GM21447 (cell line): ENCODE results near the gene BPIFA3.
"Not testable (repeated sequence)": the region's sequence is repeated elsewhere in the genome, so short reads cannot be mapped to it uniquely, and the experiment has no call there.

Experiments
- ATAC-seq: cut with Tn5 transposase; IDR thresholded peaks from one replicate; pipeline ENCODE4 v1.9.1; 2021; ENCODE audit not compliant: unreplicated experiment

Gene BPIFA3

GRCh38 chr20:33217052-33217451 is at the start of gene BPIFA3:
Gene BPIFA3, plus strand, starts transcription at chr20:33217352. Its CDS starts 185 bp downstream, at chr20:33217537.
- no peak for ATAC-seq

- ATAC-seq, result no peak
Observed at GRCh38 chr20:33167859-33168258, 49.3 kb upstream of the BPIFA3 start, which contains the start of gene BPIFA2. Gene BPIFA2, plus strand, starts transcription at chr20:33168159. Its CDS starts 987 bp downstream, at chr20:33169146.

GRCh38 chr20:33169176-33169794 is 47.9 kb upstream of the BPIFA3 start:
- no peak for ATAC-seq

DNA sequence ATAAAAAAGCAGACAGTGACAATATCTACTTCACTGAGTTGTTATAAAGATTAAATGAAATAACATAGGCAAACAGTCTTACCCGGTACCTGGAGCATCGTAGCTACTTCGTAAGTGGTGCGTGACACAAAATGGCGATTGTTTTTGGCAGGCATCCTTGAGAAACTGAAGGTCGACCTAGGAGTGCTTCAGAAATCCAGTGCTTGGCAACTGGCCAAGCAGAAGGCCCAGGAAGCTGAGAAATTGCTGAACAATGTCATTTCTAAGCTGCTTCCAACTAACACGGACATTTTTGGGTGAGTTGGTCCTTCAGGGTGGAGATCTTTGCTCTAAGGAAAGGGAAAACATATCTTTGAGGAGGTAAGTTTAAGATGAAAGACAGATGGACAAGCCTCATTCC is 44.4 kb upstream of the BPIFA3 start:
- ATAC-seq, result no peak

DNA sequence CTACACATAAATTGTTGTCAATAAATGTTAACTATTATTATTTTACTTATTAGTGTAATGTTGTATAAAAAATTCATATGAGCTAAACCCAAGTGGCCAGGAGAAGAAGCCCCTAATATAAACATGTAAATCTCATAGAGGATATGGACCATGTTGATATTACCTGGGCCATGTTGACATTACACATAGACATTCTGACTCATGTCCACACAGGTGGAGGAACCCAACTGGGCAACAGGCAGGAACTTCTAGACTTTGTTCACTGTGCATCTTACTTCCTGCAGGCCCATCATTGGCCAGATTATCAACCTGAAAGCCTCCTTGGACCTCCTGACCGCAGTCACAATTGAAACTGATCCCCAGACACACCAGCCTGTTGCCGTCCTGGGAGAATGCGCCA is 42.0 kb upstream of the BPIFA3 start:
- ATAC-seq, result no peak

DNA sequence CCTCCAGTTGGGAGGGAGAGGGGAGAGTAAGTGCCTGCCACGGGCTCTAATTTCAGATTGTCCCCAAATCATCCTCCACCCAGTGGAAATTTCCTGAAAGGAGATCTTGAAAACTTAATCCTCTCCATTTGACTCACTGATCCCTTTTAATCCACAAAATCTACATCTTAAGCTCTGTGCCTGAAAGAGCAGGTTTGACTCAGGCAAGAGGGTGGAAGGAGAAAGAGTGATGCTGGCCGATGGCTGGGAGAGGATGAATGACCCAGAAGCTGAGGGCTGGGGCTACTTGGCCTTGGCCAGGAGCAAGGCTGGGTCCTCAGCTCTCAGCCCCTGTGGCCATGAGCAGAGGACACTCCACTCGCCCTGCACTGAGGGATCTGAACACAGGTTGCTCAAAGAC is 41.1 kb upstream of the BPIFA3 start:
- ATAC-seq, result no peak

GRCh38 chr20:33177866-33178265 is 39.3 kb upstream of the BPIFA3 start:
- ATAC-seq, result no peak

DNA sequence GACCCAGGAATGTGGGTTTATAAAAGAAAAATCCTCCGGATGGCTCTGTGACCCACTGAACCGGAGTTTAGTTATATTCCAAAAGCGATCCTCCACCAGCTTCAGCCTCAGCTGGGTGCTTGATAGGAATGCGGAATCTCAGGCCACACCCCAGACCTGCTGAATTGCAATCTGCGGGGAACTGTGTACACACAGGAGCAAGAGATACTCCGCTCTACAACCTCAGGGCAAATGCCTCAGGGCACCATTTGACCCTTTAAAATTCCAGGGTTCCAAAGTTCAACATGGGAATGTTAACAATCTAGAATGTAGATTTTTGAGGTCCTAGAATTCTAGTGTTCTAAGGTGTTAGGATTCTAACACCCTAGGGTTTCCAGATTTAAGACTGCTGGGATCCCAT is 38.4 kb upstream of the BPIFA3 start:
- ATAC-seq, result no peak

DNA sequence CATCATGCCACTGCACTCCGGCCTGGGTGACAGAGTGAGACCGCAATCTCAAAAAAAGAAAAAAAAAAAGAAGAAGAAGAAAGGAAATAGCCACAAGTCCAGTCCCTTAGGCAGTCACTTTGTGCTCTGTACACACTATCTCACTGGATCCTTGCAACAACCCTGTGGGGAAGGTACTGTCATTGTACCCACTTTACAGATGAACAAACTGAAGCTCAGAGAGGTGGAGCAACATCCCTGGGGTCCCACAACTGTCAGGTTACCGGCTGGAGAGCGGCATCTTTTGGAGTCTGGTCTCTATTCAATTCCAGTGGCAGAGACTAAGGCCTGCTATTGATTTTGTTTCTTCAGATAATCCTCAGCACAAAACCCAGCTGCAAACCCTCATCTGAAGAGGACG is 37.0 kb upstream of the BPIFA3 start:
- no peak for ATAC-seq

DNA sequence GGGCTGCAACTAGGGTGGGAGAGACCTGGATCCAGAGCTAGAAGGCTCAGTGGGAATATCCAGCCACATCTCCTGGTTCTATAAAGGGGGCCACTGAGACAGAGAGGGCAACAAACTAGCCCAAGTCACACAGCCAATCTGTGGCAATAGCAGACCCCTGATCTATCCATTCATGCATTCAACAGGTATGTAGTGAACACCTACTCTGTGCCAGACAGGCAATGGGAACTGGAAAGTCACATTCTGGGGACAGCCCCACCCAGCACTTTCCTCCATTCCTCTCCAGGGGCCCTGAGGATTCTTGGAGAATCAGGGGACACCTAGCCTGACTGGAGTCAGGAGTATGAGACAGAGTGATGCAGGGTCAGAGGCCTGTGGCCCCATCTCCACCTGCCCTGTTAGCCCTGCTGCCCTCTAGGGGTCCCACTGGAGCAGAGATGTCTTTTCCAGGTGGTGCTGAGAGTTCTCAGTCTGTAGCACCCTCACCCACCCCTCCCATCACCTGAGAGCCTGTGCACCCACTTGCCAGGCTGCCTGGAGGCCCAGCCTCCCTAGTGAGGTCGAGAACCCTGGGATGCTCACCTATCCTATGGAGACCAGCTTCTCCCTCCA is 35.6 kb upstream of the BPIFA3 start:
- ATAC-seq, result no peak

GRCh38 chr20:33183312-33183711 is 33.8 kb upstream of the BPIFA3 start:
- no peak for ATAC-seq

DNA sequence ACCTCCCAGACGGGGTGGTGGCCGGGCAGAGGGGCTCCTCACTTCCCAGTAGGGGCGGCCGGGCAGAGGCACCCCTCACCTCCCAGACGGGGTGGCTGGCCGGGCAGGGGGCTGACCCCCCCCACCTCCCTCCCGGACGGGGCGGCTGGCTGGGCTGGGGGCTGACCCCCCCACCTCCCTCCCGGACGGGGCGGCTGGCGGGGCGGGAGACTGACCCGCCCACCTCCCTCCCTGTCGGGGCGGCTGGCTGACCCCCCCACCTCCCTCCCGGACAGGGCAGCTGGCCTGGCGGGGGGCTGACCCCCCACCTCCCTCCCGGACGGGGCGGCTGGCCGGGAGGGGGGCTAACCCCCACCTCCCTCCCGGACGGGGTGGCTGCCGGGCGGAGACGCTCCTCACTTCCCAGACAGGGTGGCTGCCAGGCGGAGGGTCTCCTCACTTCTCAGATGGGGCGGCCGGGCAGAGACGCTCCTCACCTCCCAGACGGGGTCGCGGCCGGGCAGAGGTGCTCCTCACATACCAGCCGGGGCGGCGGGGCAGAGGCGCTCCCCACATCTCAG is 32.0 kb upstream of the BPIFA3 start:
- ATAC-seq, result not testable (repeated sequence)

GRCh38 chr20:33187491-33187890 is 29.7 kb upstream of the BPIFA3 start:
- ATAC-seq, result no peak

- no peak for ATAC-seq
Observed at GRCh38 chr20:33188421-33188820, 28.7 kb upstream of the BPIFA3 start.

GRCh38 chr20:33191484-33191883 is 25.7 kb upstream of the BPIFA3 start:
- no peak for ATAC-seq

GRCh38 chr20:33191955-33192354 is 25.2 kb upstream of the BPIFA3 start:
- ATAC-seq, result no peak

DNA sequence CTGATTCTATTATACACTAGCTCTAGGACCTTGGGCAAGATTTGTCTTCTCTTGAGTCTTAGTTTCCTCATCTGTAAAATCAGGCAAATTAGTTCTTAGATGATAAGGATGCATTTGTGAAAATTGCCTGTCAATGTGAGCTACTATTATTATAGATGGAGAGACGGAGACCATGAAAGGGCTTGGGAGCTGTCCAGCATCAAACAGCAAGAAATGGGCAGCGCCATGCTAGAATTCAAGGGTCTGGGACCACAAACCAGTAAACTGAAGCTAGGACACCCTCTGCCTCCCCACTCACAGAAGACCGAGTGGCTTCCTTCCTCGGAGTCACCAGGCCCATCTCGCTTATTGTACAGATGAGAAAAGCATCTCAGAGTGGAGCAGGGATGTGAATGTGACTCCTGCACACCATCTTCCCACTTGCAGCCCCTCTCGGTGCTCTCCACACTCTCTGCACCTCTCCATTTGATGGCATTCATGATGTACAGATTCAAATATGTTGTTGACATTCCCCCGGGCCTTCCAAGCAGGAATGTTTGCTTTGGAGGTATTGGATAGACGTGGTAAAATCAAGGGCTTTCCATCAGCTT is 24.1 kb upstream of the BPIFA3 start:
- no peak for ATAC-seq

DNA sequence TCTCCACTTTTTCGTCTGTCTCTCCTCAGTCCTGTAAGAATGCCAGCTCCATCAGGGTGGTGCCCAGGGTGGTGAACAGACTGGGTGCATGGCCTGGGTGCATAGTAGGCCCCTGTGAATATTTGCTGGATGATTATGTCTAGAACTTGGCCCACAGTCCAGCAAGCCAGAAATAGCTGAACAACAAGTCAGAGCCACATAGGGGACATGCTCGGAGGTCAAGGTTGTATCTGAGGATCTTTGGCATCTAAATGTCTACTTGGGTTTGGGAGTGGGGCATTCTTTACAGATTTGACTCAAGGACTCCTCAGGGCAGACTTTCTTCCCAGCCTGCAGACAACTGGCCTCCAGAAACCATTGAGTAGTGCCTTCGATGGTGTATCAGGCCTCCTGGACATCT is 18.1 kb upstream of the BPIFA3 start:
- no peak for ATAC-seq

DNA sequence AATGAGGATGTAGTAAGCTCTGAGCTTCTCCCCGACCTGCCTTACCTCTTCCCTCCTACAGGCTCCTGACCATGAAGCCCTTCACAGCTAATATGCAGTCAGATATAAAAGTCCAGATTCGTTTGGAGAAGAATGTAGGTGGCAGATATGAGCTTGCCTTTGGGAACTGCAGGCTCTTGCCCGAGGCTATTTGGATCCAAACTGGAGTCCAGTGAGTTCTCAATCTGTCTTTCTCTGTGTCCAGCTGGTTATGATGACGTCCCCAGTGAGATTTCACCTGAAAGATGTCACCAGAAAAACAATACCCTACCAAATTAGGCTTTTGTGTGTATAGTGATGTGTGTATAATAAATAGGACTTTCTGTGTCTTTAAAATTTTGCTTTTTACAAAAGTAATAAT is 14.7 kb upstream of the BPIFA3 start:
- ATAC-seq, result no peak

- no peak for ATAC-seq
Observed at GRCh38 chr20:33203444-33203843, 13.7 kb upstream of the BPIFA3 start.

GRCh38 chr20:33209789-33210188 is 7.4 kb upstream of the BPIFA3 start:
- ATAC-seq, result no peak

DNA sequence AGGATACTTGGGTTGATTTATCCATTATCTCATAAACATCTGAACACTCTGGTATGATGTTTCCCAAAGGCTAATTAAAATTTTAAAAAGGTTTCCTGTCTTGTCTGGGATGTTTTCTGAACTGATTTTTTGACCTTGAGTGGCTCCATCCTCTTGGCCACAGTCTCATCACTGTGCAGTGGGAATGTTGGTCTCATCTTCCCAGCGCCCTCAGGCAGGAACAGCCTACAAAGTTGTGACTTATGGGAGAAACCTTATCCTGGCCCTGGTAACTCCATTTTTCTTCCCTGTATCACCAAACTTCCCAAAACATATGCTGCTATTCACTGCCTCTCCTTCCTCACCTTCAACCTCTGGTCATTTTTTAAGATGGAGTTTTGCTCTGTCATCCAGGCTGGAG is 6.8 kb upstream of the BPIFA3 start:
- ATAC-seq, result no peak
